T-helper 17 cell (primary cell): ENCODE data around the gene NUB1. TPM values are rescaled to one million over a fixed set of nuclear protein-coding genes. Genes with fewer than 3 reads are reported as not detected.
A peak's percentile ranks its signal among the peaks of the same experiment; 100 is the strongest.

Source experiments
- ATAC-seq: fragments of 150-1000 bp; cut with Tn5 transposase; 2 replicates; pipeline ENCODE4 v1.10.0; 2021; ENCODE audit warnings: mild to moderate bottlenecking, moderate library complexity
- DNase-seq, 3 donors: peaks; one replicate each; pipeline versions ENCODE4 v3.0.0 to v3.0.0-alpha.2; 2020 to 2021
- H3K9me3 ChIP-seq: one replicate; pipeline ENCODE4 v1.7.0; 2013; ENCODE audit warnings: low read length, mild to moderate bottlenecking; ENCODE audit not compliant: control insufficient read depth, poor library complexity, severe bottlenecking
- H3K27ac Mint-ChIP-seq: one replicate; pipeline ENCODE4 v1.8.0; 2022; ENCODE audit warnings: mild to moderate bottlenecking, moderate library complexity, mixed read lengths
- H3K27me3 Mint-ChIP-seq: one replicate; pipeline ENCODE4 v1.8.0; 2022; ENCODE audit warnings: mixed read lengths
- H3K36me3 Mint-ChIP-seq: one replicate; pipeline ENCODE4 v1.8.0; 2022; ENCODE audit warnings: low read depth, mixed read lengths
- H3K4me1 Mint-ChIP-seq: one replicate; pipeline ENCODE4 v1.8.0; 2022; ENCODE audit warnings: mild to moderate bottlenecking, mixed read lengths
- H3K4me3 Mint-ChIP-seq: one replicate; pipeline ENCODE4 v1.8.0; 2022; ENCODE audit warnings: mild to moderate bottlenecking, moderate library complexity, mixed read lengths
- total RNA-seq, 4 donors: library from RNA in 2 of 4; stranded (reverse) in 2 of 4; gene quantifications; one replicate each; pipeline ENCODE4 v1.2.3 and lab custom pipeline; 2022 to 2026

Gene NUB1
- total RNA-seq, 2 donors from 2014 or later = 71.9 to 87.2 TPM

GRCh38 chr7:151405056-151405455 is 63.4 kb downstream of the NUB1 start:
- Mint-ChIP-seq H3K27me3 (no peaks in the 10 kb centered on the region), H3K4me1 (peaks cover 27% of the 10 kb centered on the region), H3K4me3 (no peak overlapping the region), H3K36me3 (no peaks in the 10 kb centered on the region), H3K27ac (peak overlapping the region; percentile 98)
- H3K9me3 ChIP-seq = no peaks in the 10 kb centered on the region
- ATAC-seq (no peak), DNase-seq (no peak)

- Mint-ChIP-seq H3K27ac (peak overlapping the region; percentile 98), H3K4me1 (peaks cover 29% of the 10 kb centered on the region), H3K4me3 (no peak overlapping the region), H3K27me3 (peaks cover 1% of the 10 kb centered on the region), H3K36me3 (peaks cover 3% of the 10 kb centered on the region)
- H3K9me3 ChIP-seq = no peaks in the 10 kb centered on the region
- no peak for ATAC-seq
- no peak for DNase-seq
These were observed 64.0 kb downstream of the NUB1 start for GRCh38 chr7:151405588-151405987.

DNA sequence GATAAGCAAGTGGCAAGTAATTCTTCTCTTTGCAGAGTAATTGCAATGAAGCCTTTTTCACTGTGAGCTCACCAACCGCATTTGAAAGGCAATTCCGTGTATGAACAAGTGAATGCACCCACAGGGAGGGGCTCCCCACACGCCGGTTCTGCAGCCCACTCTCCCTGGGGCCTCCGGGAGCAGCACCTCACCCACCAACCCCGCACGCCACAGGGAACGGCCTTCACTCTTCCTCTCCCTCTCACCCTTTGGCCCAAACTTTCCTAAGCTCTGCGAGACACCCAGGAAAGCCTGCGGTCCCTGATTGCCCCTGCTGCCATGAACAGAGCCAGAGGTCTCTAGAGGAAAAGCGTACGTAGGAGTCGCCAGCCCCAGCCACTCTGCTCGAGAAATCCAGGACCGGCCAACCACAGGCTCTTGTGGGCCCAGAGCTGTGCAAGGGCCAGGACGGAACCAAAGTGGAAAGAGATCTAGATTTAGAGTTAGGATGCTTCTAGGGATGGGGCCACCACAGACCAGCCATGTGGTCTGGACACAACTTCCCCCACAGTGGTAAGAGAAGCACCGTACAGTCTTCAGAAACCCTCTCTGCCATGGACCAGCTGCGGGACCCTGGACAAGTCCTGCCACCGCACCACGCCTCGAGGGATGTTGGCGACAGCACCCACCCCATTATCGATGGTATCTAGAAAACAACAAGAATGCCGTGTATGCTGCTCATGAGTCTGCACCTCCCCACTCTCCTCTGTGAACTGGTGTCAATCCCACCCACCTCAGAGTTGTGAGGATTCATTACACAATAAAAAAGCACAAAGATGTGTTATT is 64.7 kb downstream of the NUB1 start:
- ATAC-seq = no peak
- no peak for DNase-seq

GRCh38 chr7:151406886-151407583 is 65.4 kb downstream of the NUB1 start:
- ATAC-seq (no peak), DNase-seq (no peak)
- peak overlapping the region; percentile 98 for H3K27ac Mint-ChIP-seq
- H3K27me3 Mint-ChIP-seq = peaks cover 6% of the 10 kb centered on the region
- peaks cover 5% of the 10 kb centered on the region for H3K36me3 Mint-ChIP-seq
- peak overlapping the region; percentile 49 for H3K4me3 Mint-ChIP-seq
- peaks cover 34% of the 10 kb centered on the region for H3K4me1 Mint-ChIP-seq
- no peaks in the 10 kb centered on the region for H3K9me3 ChIP-seq

More for the DNA sequence above, 64.7 kb downstream of the NUB1 start:
- Mint-ChIP-seq H3K27me3 (peaks cover 6% of the 10 kb centered on the region), H3K36me3 (peaks cover 5% of the 10 kb centered on the region), H3K4me1 (peaks cover 31% of the 10 kb centered on the region), H3K27ac (peak overlapping the region; percentile 98), H3K4me3 (no peak overlapping the region)
- H3K9me3 ChIP-seq = no peaks in the 10 kb centered on the region

DNA sequence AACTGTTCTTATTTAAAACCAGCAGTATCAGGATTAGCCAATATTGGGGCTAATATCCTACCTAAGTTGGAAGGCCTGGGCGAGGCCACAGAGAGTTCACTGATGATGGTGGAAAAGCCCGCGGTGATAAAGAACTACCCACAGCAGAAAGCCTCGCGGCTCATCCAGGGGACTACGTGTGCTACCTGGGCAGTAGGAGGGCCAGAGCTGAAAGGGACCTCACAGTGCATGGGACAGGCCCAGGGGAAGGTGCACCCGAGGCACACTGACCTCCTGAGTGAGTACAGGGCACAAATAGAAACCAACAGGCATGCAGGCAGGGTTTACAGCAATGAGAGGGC is 66.9 kb downstream of the NUB1 start:
- H3K27me3 Mint-ChIP-seq = peaks cover 6% of the 10 kb centered on the region
- H3K9me3 ChIP-seq = peaks cover 6% of the 10 kb centered on the region
- H3K27ac Mint-ChIP-seq = peak overlapping the region; percentile 98
- H3K4me3 Mint-ChIP-seq = peak overlapping the region; percentile 87
- ATAC-seq (no peak), DNase-seq (no peak)
- peaks cover 35% of the 10 kb centered on the region for H3K4me1 Mint-ChIP-seq
- H3K36me3 Mint-ChIP-seq = peaks cover 5% of the 10 kb centered on the region

DNA sequence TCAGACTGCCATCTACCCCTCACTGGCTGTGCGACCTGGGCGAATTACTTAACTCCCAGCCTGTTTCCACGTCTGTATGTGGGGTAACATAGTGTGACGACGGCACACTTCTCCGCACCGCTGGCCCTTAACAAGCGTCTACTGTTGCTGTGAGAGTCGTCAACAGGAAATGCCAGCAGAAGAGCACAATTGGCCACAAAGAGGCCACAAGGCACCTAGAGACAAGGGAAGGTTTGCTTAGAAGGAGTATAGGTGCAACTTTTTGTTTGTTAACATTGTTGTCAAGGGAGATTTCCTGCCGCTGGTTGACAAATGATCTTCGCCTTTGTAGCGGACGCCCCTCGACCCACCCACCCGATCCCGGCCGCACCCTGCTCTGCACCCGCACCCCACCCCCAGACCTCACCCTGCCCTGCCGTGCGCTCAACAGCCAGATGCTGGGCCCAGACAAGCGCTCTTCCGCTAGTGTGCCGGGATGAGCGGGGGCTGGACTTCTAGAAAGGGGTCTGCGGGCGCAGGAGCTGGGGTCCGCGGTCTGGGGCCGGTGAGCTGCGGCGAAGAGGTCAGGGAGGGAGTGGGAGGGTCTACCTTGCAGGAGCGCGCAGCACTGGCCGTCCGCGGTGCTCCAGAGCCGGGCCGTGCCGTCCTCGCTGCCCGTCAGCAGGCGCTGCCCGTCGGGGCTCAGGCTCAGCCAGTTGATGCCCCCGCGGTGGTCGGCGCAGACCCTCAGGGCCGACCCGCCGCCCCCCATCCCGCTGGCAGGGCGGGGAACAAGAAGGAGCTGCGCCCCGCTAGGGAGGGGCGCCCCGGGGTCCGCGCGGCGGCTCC is 67.4 kb downstream of the NUB1 start:
- H3K36me3 Mint-ChIP-seq = peaks cover 5% of the 10 kb centered on the region
- peaks cover 6% of the 10 kb centered on the region for H3K9me3 ChIP-seq
- peak; percentile 61 to 79 (median 73) for DNase-seq
- H3K4me1 Mint-ChIP-seq = peaks cover 30% of the 10 kb centered on the region
- H3K27ac Mint-ChIP-seq = peak overlapping the region; percentile 98
- H3K27me3 Mint-ChIP-seq = peaks cover 6% of the 10 kb centered on the region
- ATAC-seq = peak; percentile 88
- H3K4me3 Mint-ChIP-seq = peak overlapping the region; percentile 87

- ATAC-seq = no peak
- Mint-ChIP-seq H3K36me3 (peaks cover 5% of the 10 kb centered on the region), H3K4me1 (peaks cover 29% of the 10 kb centered on the region), H3K4me3 (peak within 1 kb of the TSS; percentile 87), H3K27me3 (peaks cover 6% of the 10 kb centered on the region), H3K27ac (peak within 1 kb of the TSS; percentile 98)
- H3K9me3 ChIP-seq = peaks cover 6% of the 10 kb centered on the region
- peak in 2 of 3 donors; percentile 25 to 38 for DNase-seq
These were observed 68.2 kb downstream of the NUB1 start, which contains the start of gene WDR86 for GRCh38 chr7:151409667-151410404. TSS of gene WDR86 (minus strand) at chr7:151410038. CDS start at chr7:151409589, 449 bp downstream.

GRCh38 chr7:151410405-151411390 is 69.1 kb downstream of the NUB1 start:
- peaks cover 29% of the 10 kb centered on the region for H3K4me1 Mint-ChIP-seq
- ATAC-seq (no peak), DNase-seq (peak in 2 of 3 donors; percentile 26 to 28)
- peak overlapping the region; percentile 89 for H3K27ac Mint-ChIP-seq
- H3K36me3 Mint-ChIP-seq = peaks cover 5% of the 10 kb centered on the region
- H3K27me3 Mint-ChIP-seq = peaks cover 6% of the 10 kb centered on the region
- peak overlapping the region; percentile 85 for H3K4me3 Mint-ChIP-seq
- peaks cover 6% of the 10 kb centered on the region for H3K9me3 ChIP-seq

- ATAC-seq (no peak), DNase-seq (no peak)
- peaks cover 6% of the 10 kb centered on the region for H3K9me3 ChIP-seq
- H3K4me1 Mint-ChIP-seq = peaks cover 29% of the 10 kb centered on the region
- H3K27ac Mint-ChIP-seq = peak overlapping the region; percentile 82
- H3K4me3 Mint-ChIP-seq = peak overlapping the region; percentile 85
- H3K27me3 Mint-ChIP-seq = peaks cover 6% of the 10 kb centered on the region
- peaks cover 5% of the 10 kb centered on the region for H3K36me3 Mint-ChIP-seq
These were observed 69.9 kb downstream of the NUB1 start for GRCh38 chr7:151411551-151411950.

- ATAC-seq = no peak
- H3K4me3 Mint-ChIP-seq = peak overlapping the region; percentile 52
- peaks cover 26% of the 10 kb centered on the region for H3K4me1 Mint-ChIP-seq
- H3K27me3 Mint-ChIP-seq = peaks cover 6% of the 10 kb centered on the region
- H3K36me3 Mint-ChIP-seq = peaks cover 5% of the 10 kb centered on the region
- H3K27ac Mint-ChIP-seq = peak overlapping the region; percentile 82
- no peak for DNase-seq
- H3K9me3 ChIP-seq = peaks cover 6% of the 10 kb centered on the region
These were observed 70.7 kb downstream of the NUB1 start for GRCh38 chr7:151412318-151412717.

- H3K27ac Mint-ChIP-seq = peak overlapping the region; percentile 1
- H3K27me3 Mint-ChIP-seq = peaks cover 6% of the 10 kb centered on the region
- peaks cover 26% of the 10 kb centered on the region for H3K4me1 Mint-ChIP-seq
- no peak overlapping the region for H3K4me3 Mint-ChIP-seq
- DNase-seq (no peak), ATAC-seq (no peak)
- peaks cover 5% of the 10 kb centered on the region for H3K36me3 Mint-ChIP-seq
- peaks cover 6% of the 10 kb centered on the region for H3K9me3 ChIP-seq
These were observed 71.6 kb downstream of the NUB1 start for GRCh38 chr7:151413241-151413640.
